Nucleus accumbens (tissue), 56 donors: ENCODE data around the gene CRISPLD2.
"Not testable (repeated sequence)": the region's sequence is repeated elsewhere in the genome, so short reads cannot be mapped to it uniquely, and the experiment has no call there.

ENCODE experiments used
- DNase-seq, 56 donors: peaks; one replicate each; lab custom pipeline; 2025; lab: John Stamatoyannopoulos, UW

The CRISPLD2 gene

GRCh38 chr16:84854759-84855158 lies 35.0 kb downstream of the CRISPLD2 start:
- DNase-seq: peak in 2 of 56 donors; percentile 26 to 34

DNA sequence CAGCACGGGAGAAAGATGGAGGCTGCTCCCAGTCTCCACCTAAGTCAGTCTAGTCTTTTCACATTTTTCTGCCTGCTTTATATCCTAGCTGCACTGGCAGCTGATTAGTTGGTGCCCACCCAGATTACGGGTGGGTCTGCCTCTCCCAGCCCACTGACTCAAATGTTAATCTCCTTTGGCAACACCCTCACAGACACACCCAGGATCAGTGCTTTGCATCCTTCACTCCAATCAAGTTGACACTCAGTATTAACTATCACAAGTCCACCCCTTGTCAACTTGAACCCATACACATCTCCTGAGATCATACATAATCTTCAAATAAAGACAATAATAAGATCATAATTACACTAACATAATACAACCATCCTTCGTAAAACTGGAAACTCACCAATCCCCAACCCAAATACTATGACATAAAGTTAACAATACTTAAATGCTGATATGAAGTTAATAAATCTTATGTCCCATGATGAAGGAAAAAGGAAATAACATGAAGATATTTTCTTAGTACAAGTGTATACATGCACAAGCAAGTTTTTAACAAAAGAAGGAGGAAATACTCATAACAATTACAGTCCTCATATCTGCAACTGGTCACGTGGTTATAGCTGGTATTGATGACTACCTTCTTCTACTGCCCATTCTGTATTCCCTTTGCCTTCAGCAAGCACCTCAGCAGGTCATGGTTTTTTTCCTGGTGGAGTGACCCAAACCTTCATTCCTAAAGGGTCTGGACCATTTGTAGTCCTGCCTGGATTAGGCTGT lies 35.8 kb downstream of the CRISPLD2 start:
- not testable (repeated sequence) for DNase-seq

- not testable (repeated sequence) for DNase-seq
These were observed 36.4 kb downstream of the CRISPLD2 start for GRCh38 chr16:84856203-84856581.

- DNase-seq: not testable (repeated sequence)
These were observed 37.0 kb downstream of the CRISPLD2 start for GRCh38 chr16:84856811-84857210.

DNA sequence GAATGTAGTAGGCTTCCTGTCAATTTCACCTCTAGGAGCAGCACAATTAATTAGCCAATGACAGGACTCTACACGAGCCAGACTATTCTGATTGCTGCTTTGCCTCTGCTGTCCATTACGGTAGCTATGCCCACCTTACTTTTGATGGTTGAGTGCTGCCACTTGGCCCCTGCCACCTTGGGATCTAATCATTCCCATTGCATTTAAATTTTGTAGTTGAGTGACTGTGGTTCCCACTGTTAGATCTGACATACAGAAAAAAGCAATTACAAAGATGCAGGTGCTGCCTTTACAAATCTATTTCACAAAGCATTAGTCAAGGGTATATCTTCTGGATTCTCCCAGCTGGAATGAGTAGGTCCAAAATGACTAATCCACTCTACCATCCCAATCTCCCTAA lies 39.9 kb downstream of the CRISPLD2 start:
- DNase-seq: no peak

GRCh38 chr16:84860383-84860782 lies 40.6 kb downstream of the CRISPLD2 start:
- DNase-seq: no peak

GRCh38 chr16:84861671-84862070 lies 41.9 kb downstream of the CRISPLD2 start:
- DNase-seq: no peak

- no peak for DNase-seq
These were observed 43.2 kb downstream of the CRISPLD2 start for GRCh38 chr16:84862804-84863480.

DNA sequence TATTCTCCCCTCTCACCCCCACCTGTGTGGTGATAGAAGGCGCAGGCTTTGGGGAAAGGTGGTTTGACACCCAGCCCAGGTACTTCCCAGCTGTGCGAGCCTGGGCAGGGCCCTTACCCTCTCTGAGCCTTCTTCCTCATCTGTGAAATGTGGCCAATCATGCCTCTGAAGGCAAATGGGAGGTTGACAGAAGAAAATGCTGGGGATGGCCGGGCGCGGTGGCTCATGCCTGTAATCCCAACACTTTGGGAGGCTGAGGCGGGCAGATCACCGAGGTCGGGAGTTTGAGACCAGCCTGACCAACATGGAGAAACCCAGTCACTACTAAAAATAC lies 43.7 kb downstream of the CRISPLD2 start:
- DNase-seq: no peak

- DNase-seq: peak in 25 of 56 donors; percentile 2 to 37 (median 20)
These were observed 44.7 kb downstream of the CRISPLD2 start for GRCh38 chr16:84864326-84864955.

DNA sequence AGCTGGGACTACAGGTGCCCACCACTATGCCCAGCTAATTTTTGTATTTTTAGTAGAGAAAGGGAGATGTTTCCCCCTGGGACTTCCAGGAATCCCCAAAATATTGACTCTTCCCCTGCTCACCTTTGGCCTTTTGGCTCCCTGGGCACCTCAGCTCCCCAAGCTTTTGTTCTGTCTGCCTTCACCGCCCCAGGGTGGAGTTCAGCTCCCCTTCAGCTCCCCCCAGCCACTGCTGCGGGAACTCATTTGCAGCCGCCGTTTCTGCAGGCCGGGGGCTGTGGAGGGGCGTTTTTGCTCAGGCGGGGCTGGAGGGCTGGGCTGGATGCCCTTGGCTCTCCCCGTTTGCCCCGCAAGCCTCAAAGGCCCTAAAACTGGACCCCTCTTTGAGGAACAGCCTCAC lies 47.9 kb downstream of the CRISPLD2 start:
- DNase-seq: no peak

DNA sequence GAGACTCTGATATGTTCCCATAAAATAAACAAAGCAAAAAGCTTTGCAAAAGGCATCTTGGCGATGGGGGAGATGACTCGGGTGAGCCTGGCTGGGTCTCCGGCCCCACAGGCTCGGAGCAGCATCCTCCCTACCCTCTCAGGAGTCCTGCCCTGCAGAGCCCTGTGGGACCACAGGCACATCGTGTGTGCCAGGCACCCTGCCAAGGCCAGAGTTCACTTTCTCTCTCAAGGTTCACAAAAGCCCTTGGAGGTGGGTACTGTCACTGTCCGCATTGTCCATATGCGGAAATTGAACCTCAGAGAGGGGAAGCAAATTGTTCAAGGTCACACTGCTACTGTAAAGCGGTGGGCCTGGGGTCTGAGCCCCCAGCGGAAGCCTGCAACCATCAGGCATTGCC lies 48.5 kb downstream of the CRISPLD2 start:
- no peak for DNase-seq

DNA sequence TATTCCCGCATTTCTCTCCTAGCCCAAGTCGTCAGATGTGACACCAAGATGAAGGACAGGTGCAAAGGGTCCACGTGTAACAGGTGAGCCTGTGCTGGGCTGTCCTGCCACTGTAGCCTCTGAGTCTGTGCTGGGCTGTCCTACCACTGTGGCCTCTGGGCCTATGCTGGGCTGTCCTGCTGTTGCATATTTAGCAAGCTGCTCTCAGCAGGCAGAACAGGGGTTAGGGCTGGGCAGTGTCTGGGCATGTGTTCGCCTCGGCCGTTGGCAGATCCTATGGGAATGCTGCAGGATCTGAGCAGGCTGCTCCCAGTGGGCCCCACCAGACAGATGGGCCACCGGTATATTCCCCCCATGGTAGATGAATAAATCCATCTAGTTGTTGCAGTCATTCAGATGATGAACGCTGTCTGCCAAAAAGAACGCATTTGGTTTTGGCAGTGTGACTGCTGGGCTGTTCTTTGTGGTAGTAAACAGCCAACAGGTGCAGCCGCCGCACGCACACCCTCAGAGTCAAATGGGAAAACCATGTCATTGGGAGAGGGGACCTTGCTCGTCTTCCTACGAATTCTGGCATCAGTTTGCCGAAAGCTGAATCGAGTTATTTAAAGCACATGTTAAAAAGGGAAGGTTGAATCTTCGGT lies 49.2 kb downstream of the CRISPLD2 start:
- peak in 2 of 56 donors; percentile 1 to 3 for DNase-seq

DNA sequence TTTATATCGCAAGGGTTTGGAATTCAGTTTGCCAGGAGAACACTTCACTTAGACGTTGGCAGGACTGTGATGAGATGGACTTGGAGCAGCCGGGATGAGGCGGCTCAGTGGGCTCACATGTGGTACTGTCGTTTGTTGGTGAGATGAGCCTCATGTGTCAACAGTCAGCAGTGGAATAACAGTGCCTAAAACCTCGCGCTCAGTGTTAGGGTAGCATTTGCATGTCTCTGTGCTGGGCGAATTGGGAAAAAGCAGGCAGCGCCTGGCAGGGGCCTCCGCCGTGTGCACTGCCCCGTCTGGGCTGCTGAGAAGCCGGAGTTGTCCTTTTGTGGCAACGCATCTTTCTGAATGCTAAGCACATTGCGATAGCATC lies 49.7 kb downstream of the CRISPLD2 start:
- no peak for DNase-seq

DNA sequence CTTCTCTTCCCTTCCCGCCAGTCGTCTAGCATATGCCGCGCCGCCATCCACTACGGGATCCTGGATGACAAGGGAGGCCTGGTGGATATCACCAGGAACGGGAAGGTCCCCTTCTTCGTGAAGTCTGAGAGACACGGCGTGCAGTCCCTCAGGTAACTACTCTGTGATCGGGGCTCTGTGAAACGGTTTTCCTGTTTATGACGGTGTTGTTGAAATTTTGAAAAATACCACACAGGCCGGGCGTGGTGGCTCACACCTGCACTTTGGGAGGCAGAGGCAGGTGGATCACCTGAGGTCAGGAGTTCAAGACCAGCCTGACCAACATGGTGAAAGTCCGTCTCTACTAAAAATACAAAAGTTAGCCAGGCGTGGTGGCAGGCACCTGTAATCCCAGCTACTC lies 53.2 kb downstream of the CRISPLD2 start:
- not testable (repeated sequence) for DNase-seq

GRCh38 chr16:84874004-84874435 lies 54.2 kb downstream of the CRISPLD2 start:
- no peak for DNase-seq

DNA sequence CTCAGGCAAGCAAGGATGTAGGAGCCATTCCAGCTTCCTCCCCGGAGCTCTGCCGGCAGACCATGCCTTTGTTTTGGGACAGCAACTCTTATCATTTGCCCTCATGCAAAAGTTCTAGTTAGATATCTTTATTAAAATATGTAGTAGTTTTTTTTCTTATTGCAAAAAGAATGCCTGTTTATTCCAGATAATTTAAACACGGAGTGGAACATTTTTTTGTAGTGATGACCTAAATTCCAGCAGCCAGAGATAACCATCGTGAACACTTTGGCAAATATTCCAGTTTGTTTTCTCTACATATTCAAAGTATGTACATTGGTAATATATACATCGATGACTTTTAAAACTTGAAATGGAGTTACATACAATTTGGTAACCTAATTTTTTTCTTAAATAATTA lies 54.8 kb downstream of the CRISPLD2 start:
- DNase-seq: no peak

GRCh38 chr16:84874983-84875382 lies 55.2 kb downstream of the CRISPLD2 start:
- DNase-seq: no peak

- DNase-seq: no peak
These were observed 56.1 kb downstream of the CRISPLD2 start for GRCh38 chr16:84875846-84876245.

GRCh38 chr16:84876873-84877606 lies 57.3 kb downstream of the CRISPLD2 start:
- DNase-seq: no peak

DNA sequence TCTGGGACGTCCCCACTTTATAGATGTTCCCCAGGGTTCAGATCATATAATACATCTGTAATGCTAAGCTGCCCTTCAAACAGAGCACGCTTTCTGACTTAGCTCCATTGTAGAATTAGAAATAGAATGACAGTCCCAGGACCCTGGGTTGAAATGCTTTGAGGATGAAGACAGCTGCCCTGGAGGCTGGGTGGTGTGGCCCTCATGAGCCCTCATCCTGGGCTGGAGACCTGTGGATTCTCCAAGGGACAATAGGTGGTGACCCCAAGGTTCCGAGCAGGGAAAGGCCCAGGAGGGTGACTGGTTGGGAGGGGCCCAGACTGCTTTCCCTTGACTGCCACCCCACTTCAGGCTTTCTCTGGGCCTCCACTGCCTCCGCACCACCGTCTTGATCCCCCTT lies 59.0 kb downstream of the CRISPLD2 start:
- DNase-seq: no peak
